Subcutaneous adipose tissue (tissue), 4 donors: ENCODE results near the gene DYNC1LI1. TPM values are rescaled to one million over a fixed set of nuclear protein-coding genes. Genes with fewer than 3 reads are reported as not detected.

ENCODE experiments used
- CTCF ChIP-seq: fragments of 450-650 bp; IDR thresholded peaks from one replicate; pipeline ENCODE4 v1.5.1; 2016; ENCODE audit warnings: low read depth, mild to moderate bottlenecking, control low read depth, antibody characterized with exemption, moderate library complexity
- total RNA-seq, 4 donors: library from RNA; depleted of rRNA; stranded (reverse); fragments of >200 nt; gene quantifications; one replicate each; pipeline ENCODE4 v1.1.0, GENCODE V29; 2016

Gene DYNC1LI1
- total RNA-seq, 4 donors from 2014 or later, result 18.5 to 39.0 (median 29.2) TPM

- no peak for TF ChIP-seq CTCF
Observed at GRCh38 chr3:32508711-32509110, 61.9 kb downstream of the DYNC1LI1 start.

DNA sequence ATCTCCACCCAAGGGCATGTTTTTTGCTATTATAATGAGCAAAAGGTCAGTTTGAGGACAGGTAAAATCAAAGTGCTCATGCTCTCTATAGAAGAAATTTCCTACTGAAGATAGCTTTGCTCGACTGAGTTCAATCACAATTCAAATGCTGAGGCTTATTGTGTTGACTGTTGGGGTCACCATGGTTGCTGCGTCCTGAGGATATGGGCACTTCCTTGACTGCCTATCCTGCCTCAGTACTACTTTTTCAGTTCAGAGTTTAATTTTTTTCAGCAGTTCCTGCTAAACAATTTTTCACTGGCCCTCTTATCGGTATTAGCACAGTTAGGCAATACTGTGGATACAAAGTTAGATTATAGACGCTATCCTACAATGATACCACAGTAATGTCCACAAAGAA, 64.2 kb downstream of the DYNC1LI1 start:
- no peak for TF ChIP-seq CTCF

- no peak for TF ChIP-seq CTCF
Observed at GRCh38 chr3:32502946-32503286, 67.7 kb downstream of the DYNC1LI1 start.

- no peak for TF ChIP-seq CTCF
Observed at GRCh38 chr3:32502118-32502945, 68.3 kb downstream of the DYNC1LI1 start, which contains the start of gene CMTM6. Gene CMTM6, minus strand, starts transcription at chr3:32502852. Its CDS starts 107 bp downstream, at chr3:32502745.

DNA sequence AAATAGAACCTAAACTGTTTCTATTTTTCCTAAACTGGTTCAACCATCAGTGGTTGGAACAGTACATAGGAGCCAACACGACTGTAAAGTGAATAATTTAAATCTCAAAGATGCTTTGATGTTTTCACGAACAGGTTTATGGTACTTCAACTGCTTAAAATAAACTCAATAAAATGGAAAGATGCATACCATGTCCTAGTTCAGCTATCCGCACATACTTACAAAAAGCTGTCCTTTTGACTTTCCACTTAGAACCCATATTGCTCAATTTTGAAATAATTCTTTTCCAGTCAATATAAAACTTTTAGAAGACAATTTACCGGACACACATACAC, 68.9 kb downstream of the DYNC1LI1 start:
- no peak for TF ChIP-seq CTCF

GRCh38 chr3:32500880-32501782, 69.5 kb downstream of the DYNC1LI1 start:
- no peak for TF ChIP-seq CTCF

GRCh38 chr3:32500231-32500630, 70.4 kb downstream of the DYNC1LI1 start:
- no peak for TF ChIP-seq CTCF
